ENCODE measurements around the gene LMO1. TPM values are rescaled to one million over a fixed set of nuclear protein-coding genes. Genes with fewer than 3 reads are reported as not detected.

The LMO1 gene
- total RNA-seq, 1 donor from 2014 or later = 2.7 TPM

- H3K9me3 Mint-ChIP-seq = peaks cover 4% of the 10 kb centered on the region
- TF ChIP-seq CTCF (conservative IDR thresholded peaks at IDR 0.05) = no peak
- no peaks in the 10 kb centered on the region for H3K36me3 Mint-ChIP-seq
- DNase-seq (ENCODE audit: extremely low spot score, unreplicated experiment) = no peak
- no peaks in the 10 kb centered on the region for H3K4me1 Mint-ChIP-seq (ENCODE audit: unreplicated experiment)
- no peak overlapping the region for H3K27ac Mint-ChIP-seq
- H3K4me3 Mint-ChIP-seq = no peak overlapping the region
- H3K27me3 Mint-ChIP-seq = peaks cover 58% of the 10 kb centered on the region
These were observed 12.8 kb upstream of the LMO1 start for GRCh38 chr11:8276528-8276927.

- H3K9me3 Mint-ChIP-seq = no peaks in the 10 kb centered on the region
- DNase-seq (ENCODE audit: extremely low spot score, unreplicated experiment) = no peak
- no peak overlapping the region for H3K4me3 Mint-ChIP-seq
- TF ChIP-seq CTCF (conservative IDR thresholded peaks at IDR 0.05) = no peak
- H3K4me1 Mint-ChIP-seq (ENCODE audit: unreplicated experiment) = peaks cover 7% of the 10 kb centered on the region
- H3K36me3 Mint-ChIP-seq = no peaks in the 10 kb centered on the region
- H3K27ac Mint-ChIP-seq = no peak overlapping the region
- peaks cover 68% of the 10 kb centered on the region for H3K27me3 Mint-ChIP-seq
These were observed 9.6 kb upstream of the LMO1 start for GRCh38 chr11:8273287-8273686.

GRCh38 chr11:8271106-8271886 lies 7.6 kb upstream of the LMO1 start:
- no peak overlapping the region for H3K27ac Mint-ChIP-seq
- H3K36me3 Mint-ChIP-seq = no peaks in the 10 kb centered on the region
- no peak overlapping the region for H3K4me3 Mint-ChIP-seq
- no peak for TF ChIP-seq CTCF (conservative IDR thresholded peaks at IDR 0.05)
- no peak for DNase-seq (ENCODE audit: extremely low spot score, unreplicated experiment)
- peaks cover 74% of the 10 kb centered on the region for H3K27me3 Mint-ChIP-seq
- peaks cover 7% of the 10 kb centered on the region for H3K4me1 Mint-ChIP-seq (ENCODE audit: unreplicated experiment)
- H3K9me3 Mint-ChIP-seq = no peaks in the 10 kb centered on the region

GRCh38 chr11:8269636-8270035 lies 6.0 kb upstream of the LMO1 start:
- no peak for DNase-seq (ENCODE audit: extremely low spot score, unreplicated experiment)
- no peak for TF ChIP-seq CTCF (conservative IDR thresholded peaks at IDR 0.05)
- H3K27ac Mint-ChIP-seq = no peak overlapping the region
- H3K4me1 Mint-ChIP-seq (ENCODE audit: unreplicated experiment) = peaks cover 7% of the 10 kb centered on the region
- peak overlapping the region; percentile 49 for H3K4me3 Mint-ChIP-seq
- H3K36me3 Mint-ChIP-seq = no peaks in the 10 kb centered on the region
- H3K27me3 Mint-ChIP-seq = peaks cover 82% of the 10 kb centered on the region
- no peaks in the 10 kb centered on the region for H3K9me3 Mint-ChIP-seq

GRCh38 chr11:8268530-8269400 lies 5.1 kb upstream of the LMO1 start:
- Mint-ChIP-seq H3K36me3 (no peaks in the 10 kb centered on the region), H3K27ac (no peak overlapping the region), H3K4me1 (ENCODE audit: unreplicated experiment) (peaks cover 11% of the 10 kb centered on the region), H3K4me3 (peak overlapping the region; percentile 83), H3K27me3 (peaks cover 86% of the 10 kb centered on the region), H3K9me3 (no peaks in the 10 kb centered on the region)
- no peak for DNase-seq (ENCODE audit: extremely low spot score, unreplicated experiment)
- TF ChIP-seq CTCF (conservative IDR thresholded peaks at IDR 0.05) = no peak

All from type B pancreatic cell (in vitro differentiated cells).